ENCODE data around the gene CNNM2.
"Not testable (repeated sequence)": the region's sequence is repeated elsewhere in the genome, so short reads cannot be mapped to it uniquely, and the experiment has no call there.

The CNNM2 gene

GRCh38 chr10:103124420-103125096 is 206.5 kb downstream of the CNNM2 start:
- peaks cover 5% of the 10 kb centered on the region for H3K36me3 Mint-ChIP-seq (ENCODE audit: insufficient read depth)
- peaks cover 4 to 6% of the 10 kb centered on the region in 2 donors for H3K4me1 Mint-ChIP-seq (ENCODE audit: low read depth in 2 of 2)

GRCh38 chr10:103125323-103126267 is 207.5 kb downstream of the CNNM2 start:
- Mint-ChIP-seq H3K9me3 (no peaks in the 10 kb centered on the region), H3K4me1 (ENCODE audit: low read depth in 2 of 2) (peaks cover 4 to 6% of the 10 kb centered on the region in 2 donors), H3K4me3 (no peak overlapping the region), H3K27me3 (no peaks in the 10 kb centered on the region), H3K36me3 (ENCODE audit: insufficient read depth) (peaks cover 4% of the 10 kb centered on the region), H3K27ac (peak overlapping the region in 1 of 2 donors; percentile 91)
- ATAC-seq (replicated peaks): no peak
- no peak for DNase-seq

More at GRCh38 chr10:103124420-103125096, 206.5 kb downstream of the CNNM2 start:
- no peak for ATAC-seq (replicated peaks)
- no peak overlapping the region for H3K27ac Mint-ChIP-seq
- no peaks in the 10 kb centered on the region for H3K9me3 Mint-ChIP-seq
- H3K4me3 Mint-ChIP-seq: no peak overlapping the region
- no peak for DNase-seq
- H3K27me3 Mint-ChIP-seq: no peaks in the 10 kb centered on the region

DNA sequence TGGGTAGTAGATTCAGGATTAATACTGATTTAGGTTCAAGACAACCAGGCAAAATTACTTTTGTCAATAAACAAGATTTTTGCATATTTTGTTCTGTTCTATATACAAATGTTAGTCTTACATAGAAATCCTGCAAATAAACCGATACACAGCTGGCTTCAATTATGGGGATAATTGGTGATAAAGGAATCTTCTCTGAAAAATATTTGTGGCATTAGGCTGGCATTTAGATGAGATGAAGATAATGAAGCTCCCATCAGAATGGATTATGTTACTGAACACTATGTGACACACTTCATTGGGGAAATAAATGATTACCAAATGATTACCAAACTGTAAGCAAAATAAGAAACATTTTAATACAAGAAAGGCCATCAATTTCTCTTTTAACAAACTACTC is 209.1 kb downstream of the CNNM2 start:
- ATAC-seq (replicated peaks) (no peak), DNase-seq (no peak)
- Mint-ChIP-seq H3K9me3 (no peaks in the 10 kb centered on the region), H3K36me3 (ENCODE audit: insufficient read depth) (peaks cover 16% of the 10 kb centered on the region), H3K27ac (peak overlapping the region in 1 of 2 donors; percentile 25), H3K27me3 (no peaks in the 10 kb centered on the region), H3K4me1 (ENCODE audit: low read depth in 2 of 2) (peaks cover 6 to 9% of the 10 kb centered on the region in 2 donors), H3K4me3 (no peak overlapping the region)

DNA sequence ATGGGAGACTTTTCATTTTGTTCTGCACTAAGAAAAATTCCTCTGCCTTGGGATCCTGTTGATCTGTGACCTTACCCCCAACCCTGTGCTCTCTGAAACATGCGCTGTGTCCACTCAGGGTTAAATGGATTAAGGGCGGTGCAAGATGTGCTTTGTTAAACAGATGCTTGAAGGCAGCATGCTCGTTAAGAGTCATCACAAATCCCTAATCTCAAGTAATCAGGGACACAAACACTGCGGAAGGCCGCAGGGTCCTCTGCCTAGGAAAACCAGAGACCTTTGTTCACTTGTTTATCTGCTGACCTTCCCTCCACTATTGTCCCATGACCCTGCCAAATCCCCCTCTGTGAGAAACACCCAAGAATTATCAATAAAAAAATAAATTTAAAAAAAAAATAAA is 212.1 kb downstream of the CNNM2 start:
- not testable (repeated sequence) for H3K27me3 Mint-ChIP-seq; H3K27ac Mint-ChIP-seq; H3K9me3 Mint-ChIP-seq; H3K4me3 Mint-ChIP-seq; ATAC-seq (replicated peaks); DNase-seq
- peaks cover 7 to 12% of the 10 kb centered on the region in 2 donors for H3K4me1 Mint-ChIP-seq (ENCODE audit: low read depth in 2 of 2)
- H3K36me3 Mint-ChIP-seq (ENCODE audit: insufficient read depth): peaks cover 21% of the 10 kb centered on the region

DNA sequence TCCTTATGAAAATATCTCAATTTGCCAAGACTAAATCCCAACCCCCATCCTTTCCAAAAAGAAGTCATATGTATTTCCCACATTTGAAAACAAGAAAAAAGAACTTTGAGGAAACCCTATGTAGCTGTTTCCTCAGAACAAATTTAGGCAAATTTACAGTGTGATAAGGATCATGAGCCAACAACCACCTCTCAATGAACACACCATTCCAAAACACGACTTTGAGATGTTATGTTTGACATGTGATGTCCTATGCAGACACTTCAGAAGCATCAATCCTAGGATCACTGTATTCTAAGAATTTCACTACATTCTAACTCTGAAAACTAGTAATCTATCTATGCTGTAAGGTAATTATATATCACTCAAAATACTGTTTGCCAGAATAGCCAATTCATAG is 212.8 kb downstream of the CNNM2 start:
- no peak for DNase-seq
- no peak overlapping the region for H3K4me3 Mint-ChIP-seq
- H3K27me3 Mint-ChIP-seq: no peaks in the 10 kb centered on the region
- H3K9me3 Mint-ChIP-seq: no peaks in the 10 kb centered on the region
- peaks cover 6 to 10% of the 10 kb centered on the region in 2 donors for H3K4me1 Mint-ChIP-seq (ENCODE audit: low read depth in 2 of 2)
- peaks cover 25% of the 10 kb centered on the region for H3K36me3 Mint-ChIP-seq (ENCODE audit: insufficient read depth)
- peak overlapping the region in 1 of 2 donors; percentile 54 for H3K27ac Mint-ChIP-seq
- no peak for ATAC-seq (replicated peaks)

- H3K4me3 Mint-ChIP-seq; ATAC-seq (replicated peaks); DNase-seq; H3K27me3 Mint-ChIP-seq; H3K9me3 Mint-ChIP-seq; H3K27ac Mint-ChIP-seq; H3K4me1 Mint-ChIP-seq (ENCODE audit: low read depth in 2 of 2): not testable (repeated sequence)
- peaks cover 49% of the 10 kb centered on the region for H3K36me3 Mint-ChIP-seq (ENCODE audit: insufficient read depth)
Measured at GRCh38 chr10:103135168-103135567, 217.1 kb downstream of the CNNM2 start.

DNA sequence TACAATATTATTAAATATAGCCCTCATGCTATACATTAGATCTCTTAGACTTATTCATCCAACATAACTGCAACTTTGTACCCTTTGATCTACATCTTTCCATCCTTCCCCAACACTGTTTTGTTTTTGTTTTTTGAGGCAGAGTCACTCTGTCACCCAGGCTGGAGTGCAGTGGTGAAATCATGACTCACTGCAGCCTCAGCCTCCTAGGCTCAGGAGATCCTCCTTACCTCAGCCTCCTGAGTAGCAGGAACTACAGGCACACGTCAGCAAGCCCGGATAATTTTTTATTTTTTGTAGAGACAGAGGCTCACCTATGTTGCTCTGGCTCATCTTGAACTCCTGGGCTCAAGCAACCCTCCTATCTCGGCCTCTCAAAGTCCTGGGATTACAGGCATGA is 221.7 kb downstream of the CNNM2 start:
- Mint-ChIP-seq H3K4me1 (ENCODE audit: low read depth in 2 of 2) (peaks cover 0 to 8% of the 10 kb centered on the region in 2 donors), H3K27me3 (no peaks in the 10 kb centered on the region), H3K36me3 (ENCODE audit: insufficient read depth) (peaks cover 44% of the 10 kb centered on the region), H3K27ac (peak overlapping the region in 1 of 2 donors; percentile 2), H3K4me3 (no peak overlapping the region), H3K9me3 (no peaks in the 10 kb centered on the region)
- ATAC-seq (replicated peaks) (no peak), DNase-seq (no peak)

All from effector memory CD8-positive, alpha-beta T cell (primary cell).